CD4-positive, alpha-beta T cell treated with Interleukin-12 subunit alpha and Interleukin-12 subunit beta, for 1 hour (primary cell): ENCODE data around the gene SYCN.

ENCODE experiments used
- DNase-seq: peaks from one replicate; pipeline ENCODE4 v3.0.0-alpha.2; 2020

SYCN gene

DNA sequence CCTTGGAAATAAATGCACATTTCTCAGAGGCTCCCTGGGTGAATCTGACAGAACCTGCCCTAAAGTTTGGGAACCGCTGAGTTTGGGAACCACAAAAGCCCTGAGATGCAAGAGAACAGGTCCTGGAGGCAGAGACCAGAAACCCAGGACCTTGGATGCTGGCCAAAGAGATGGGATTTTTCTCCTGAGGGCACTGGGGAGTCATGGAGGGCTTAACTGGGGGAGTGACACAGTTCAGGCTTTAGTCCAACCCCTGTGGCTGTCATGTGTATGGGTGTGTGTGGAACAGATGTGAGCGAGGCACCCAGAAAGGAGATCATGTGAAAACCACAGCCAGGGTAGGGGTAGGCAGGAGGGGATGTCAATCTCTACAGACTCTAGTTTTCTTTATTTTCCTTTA is 11.2 kb downstream of the SYCN start:
- no peak for DNase-seq

GRCh38 chr19:39190768-39191167 is 13.3 kb downstream of the SYCN start:
- DNase-seq: no peak

GRCh38 chr19:39188960-39189359 is 15.1 kb downstream of the SYCN start:
- DNase-seq: no peak

- no peak for DNase-seq
Observed at GRCh38 chr19:39187552-39187943, 16.5 kb downstream of the SYCN start.

DNA sequence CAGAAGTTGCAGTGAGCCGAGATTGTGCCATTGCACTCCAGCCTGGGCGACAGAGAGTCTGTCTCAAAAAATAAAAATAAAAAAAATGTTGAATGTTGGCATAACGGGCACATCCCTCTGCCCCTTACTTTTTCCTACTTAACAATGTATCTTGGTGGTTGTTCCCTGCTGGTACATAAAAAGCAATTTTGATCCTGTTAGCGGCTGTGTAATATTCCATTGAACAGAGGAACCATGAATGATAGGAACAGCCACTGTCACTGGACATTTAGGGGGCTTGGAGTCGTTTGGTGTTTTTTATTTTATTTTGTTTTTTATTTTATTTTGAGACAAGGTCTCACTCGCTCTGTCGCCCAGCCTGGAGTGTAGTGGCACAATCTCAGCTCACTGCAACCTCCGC is 17.7 kb downstream of the SYCN start:
- no peak for DNase-seq

- DNase-seq: no peak
Observed at GRCh38 chr19:39183104-39183503, 21.0 kb downstream of the SYCN start.

DNA sequence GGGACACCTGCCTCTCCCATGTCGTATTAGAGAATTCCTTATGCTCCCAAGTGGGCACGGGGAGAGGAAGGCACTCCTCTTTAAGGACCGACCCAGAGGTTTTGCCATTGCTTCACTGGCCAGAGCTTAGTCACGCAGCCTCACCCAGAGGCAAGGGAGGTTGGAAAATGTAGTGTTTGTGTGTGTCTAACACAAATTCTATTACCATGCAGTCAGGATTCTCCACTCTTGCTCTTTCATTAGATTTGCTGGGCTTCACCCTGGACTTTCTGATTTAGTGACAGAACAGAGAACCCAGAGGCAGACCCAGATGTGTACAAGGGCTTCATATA is 21.9 kb downstream of the SYCN start:
- DNase-seq: no peak

- DNase-seq: no peak
Observed at GRCh38 chr19:39181500-39182173, 22.4 kb downstream of the SYCN start.

DNA sequence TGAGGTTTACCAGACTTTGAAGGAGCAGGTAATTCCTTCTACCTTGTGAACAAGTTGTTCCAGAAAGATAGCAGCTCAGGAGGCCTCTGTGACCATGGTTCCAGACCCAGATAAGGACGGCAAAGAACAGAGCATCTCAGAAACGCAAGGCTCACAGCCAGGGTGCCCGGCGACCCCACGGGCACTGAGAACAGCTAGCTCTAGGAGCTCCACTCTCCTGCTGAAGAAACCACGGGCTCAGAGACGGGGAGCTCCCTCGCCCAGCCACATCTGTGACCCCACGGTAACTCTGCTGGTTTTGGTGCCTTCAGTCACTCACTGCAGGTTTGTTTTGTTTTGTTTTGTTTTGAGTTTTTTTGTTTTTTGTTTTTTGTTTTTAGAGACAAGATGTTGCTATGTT is 23.3 kb downstream of the SYCN start:
- no peak for DNase-seq

- no peak for DNase-seq
Observed at GRCh38 chr19:39179754-39180153, 24.3 kb downstream of the SYCN start.

GRCh38 chr19:39178296-39179006 is 25.6 kb downstream of the SYCN start:
- no peak for DNase-seq

DNA sequence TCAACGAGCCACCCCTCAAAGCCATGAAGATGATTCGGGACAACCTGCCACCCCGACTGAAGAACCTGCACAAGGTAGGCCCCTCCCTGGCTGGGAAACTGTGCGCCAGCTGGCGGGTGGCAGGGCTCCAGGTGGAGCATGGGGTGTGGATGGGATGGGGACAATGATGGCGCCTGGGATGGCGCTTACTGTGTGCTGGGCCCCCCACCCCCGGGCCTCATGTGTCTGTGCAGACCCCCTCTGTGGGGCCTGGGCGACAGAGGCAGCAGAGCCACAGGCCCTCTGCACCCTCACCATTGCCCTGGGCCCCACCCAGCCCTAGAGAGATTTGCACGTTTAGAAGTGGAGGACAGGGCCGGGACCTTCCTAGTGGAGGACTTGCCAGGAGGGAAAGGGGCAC is 26.3 kb downstream of the SYCN start:
- no peak for DNase-seq

DNA sequence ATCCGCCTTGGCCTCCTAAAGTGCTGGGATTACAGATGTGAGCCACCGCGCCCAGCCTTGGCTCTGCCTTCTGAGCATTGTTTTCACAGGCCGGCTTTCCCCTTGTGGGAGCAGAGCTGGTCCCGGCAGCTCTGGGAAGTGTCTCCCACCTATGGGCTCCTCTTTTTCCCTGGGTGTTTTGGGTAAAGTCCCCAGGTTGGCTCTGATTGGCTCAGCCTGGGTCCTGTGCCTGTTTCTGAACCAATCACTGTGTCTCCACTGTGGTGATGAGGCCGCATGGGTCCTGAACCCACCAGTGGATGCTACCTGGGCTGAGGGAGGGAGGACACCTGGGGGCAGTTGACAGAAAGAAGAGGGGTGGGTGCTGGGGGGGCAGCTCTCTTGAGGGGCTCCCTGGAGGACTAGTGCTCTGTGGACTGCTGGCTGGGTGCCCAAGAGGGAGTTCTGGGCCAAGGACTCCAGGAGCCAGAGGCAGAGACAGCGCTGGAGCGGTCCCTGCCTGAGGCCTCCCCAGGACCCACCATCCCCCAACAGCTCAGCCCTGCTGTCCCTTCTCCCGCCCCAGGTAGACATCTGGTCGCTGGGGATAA is 26.9 kb downstream of the SYCN start:
- DNase-seq: no peak

GRCh38 chr19:39175564-39175963 is 28.5 kb downstream of the SYCN start:
- DNase-seq: no peak

GRCh38 chr19:39174558-39175544 is 29.2 kb downstream of the SYCN start:
- no peak for DNase-seq

DNA sequence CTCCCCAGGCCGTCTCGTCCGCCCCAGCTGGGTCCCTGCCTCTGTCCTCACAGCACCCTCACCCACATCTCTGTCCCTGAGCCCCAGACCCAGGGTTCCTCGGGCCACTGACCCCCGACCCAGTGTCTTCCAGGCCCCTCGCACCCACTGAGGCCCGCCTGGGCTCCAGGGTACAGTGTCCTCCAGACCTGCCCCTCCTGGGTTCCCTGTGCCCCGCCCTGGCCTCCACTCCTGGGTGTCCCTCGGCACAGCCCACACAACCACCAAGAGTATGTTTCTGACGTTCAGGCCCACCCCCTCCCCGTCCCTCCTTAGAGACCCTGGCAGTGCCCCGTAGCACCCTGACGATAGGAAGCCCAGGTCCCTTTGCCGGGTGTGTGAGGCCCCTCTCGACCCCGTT is 29.9 kb downstream of the SYCN start:
- DNase-seq: no peak

DNA sequence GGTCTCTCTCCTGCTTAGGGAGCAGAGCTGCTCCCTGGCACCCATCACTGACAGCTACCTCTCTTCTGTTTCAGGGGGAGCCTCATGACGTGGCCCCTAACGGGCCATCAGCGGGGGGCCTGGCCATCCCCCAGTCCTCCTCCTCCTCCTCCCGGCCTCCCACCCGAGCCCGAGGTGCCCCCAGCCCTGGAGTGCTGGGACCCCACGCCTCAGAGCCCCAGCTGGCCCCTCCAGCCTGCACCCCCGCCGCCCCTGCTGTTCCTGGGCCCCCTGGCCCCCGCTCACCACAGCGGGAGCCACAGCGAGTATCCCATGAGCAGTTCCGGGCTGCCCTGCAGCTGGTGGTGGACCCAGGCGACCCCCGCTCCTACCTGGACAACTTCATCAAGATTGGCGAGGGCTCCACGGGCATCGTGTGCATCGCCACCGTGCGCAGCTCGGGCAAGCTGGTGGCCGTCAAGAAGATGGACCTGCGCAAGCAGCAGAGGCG is 30.5 kb downstream of the SYCN start:
- DNase-seq: no peak

GRCh38 chr19:39172700-39173501 is 31.2 kb downstream of the SYCN start:
- no peak for DNase-seq

GRCh38 chr19:39171479-39172465 is 32.3 kb downstream of the SYCN start:
- no peak for DNase-seq

GRCh38 chr19:39170386-39171231 is 33.5 kb downstream of the SYCN start:
- no peak for DNase-seq
